B cell (primary cell): Measurements from ENCODE around the gene RNF38. TPM values are rescaled to one million over a fixed set of nuclear protein-coding genes. Genes with fewer than 3 reads are reported as not detected.
"Not testable (repeated sequence)": the region's sequence is repeated elsewhere in the genome, so short reads cannot be mapped to it uniquely, and the experiment has no call there.

Source experiments
- ATAC-seq: fragments of 200-7000 bp; cut with Tn5 transposase; one replicate; pipeline ENCODE4 v1.10.0; 2021; ENCODE audit warnings: low read depth, mild to moderate bottlenecking, moderate number of reproducible peaks, moderate library complexity
- CTCF ChIA-PET: fragments of 350-600 bp; sonication (Branson Sonifier 250); formaldehyde crosslinking; loops from one replicate; lab custom pipeline; 2021; ENCODE audit warnings: antibody characterized with exemption, inconsistent platforms; lab: Charles Lee
- POLR2A ChIA-PET: fragments of 350-600 bp; sonication (Branson Sonifier 250); formaldehyde crosslinking; loops from one replicate; lab custom pipeline; 2021; ENCODE audit warnings: antibody characterized with exemption; lab: Charles Lee
- DNase-seq: peaks from one replicate; pipeline ENCODE4 v3.0.0; 2013
- H2AFZ ChIP-seq: 2 replicates; pipeline ENCODE4 v1.6.1; 2012; ENCODE audit warnings: mild to moderate bottlenecking, low read depth, low read length; ENCODE audit not compliant: insufficient read depth, poor library complexity, severe bottlenecking
- H3K27ac ChIP-seq, 2 donors: 1 replicate in 1 of 2; 2 replicates in 1 of 2; pipeline ENCODE4 v1.5.1; 2012 to 2013; ENCODE audit warnings: low read length in 2 of 2, mild to moderate bottlenecking in 2 of 2, moderate library complexity in 1 of 2
- H3K27me3 ChIP-seq, 4 experiments: fragments of 200-600 bp in 1 of 4; sonication (generic) in 1 of 4; replicated peaks in 1 of 4; 1 replicate in 2 of 4; 2 replicates in 2 of 4; pipeline versions ENCODE4 v1.6.1 to v1.7.0; 2013 to 2016; ENCODE audit warnings: low read length in 3 of 4, mild to moderate bottlenecking in 2 of 4, mixed read lengths in 1 of 4, moderate library complexity in 1 of 4; ENCODE audit not compliant: insufficient read depth in 4 of 4, control insufficient read depth in 3 of 4; ENCODE audit errors: control extremely low read depth in 1 of 4
- H3K36me3 ChIP-seq, 2 experiments: replicated peaks in 1 of 2; 1 replicate in 1 of 2; 2 replicates in 1 of 2; pipeline versions ENCODE4 v1.6.1 to v1.7.1; 2013; ENCODE audit warnings: low read length in 1 of 2; ENCODE audit not compliant: insufficient read depth in 2 of 2, control insufficient read depth in 1 of 2; ENCODE audit errors: control extremely low read depth in 1 of 2, extremely low read depth in 1 of 2
- H3K4me1 ChIP-seq, 2 donors: fragments of 200-600 bp in 1 of 2; sonication (generic) in 1 of 2; 1 replicate in 1 of 2; 2 replicates in 1 of 2; pipeline versions ENCODE4 v1.5.1 to v1.6.1; 2013 to 2017; ENCODE audit warnings: low read length in 2 of 2; ENCODE audit not compliant: control insufficient read depth in 2 of 2, insufficient read depth in 2 of 2
- H3K4me2 ChIP-seq: replicated peaks from 2 replicates; pipeline ENCODE3; 2012; ENCODE audit warnings: mild to moderate bottlenecking, low read depth, low read length; ENCODE audit not compliant: poor library complexity, severe bottlenecking
- H3K4me3 ChIP-seq, 5 experiments: fragments of 200-600 bp in 1 of 5; sonication (generic) in 1 of 5; 1 replicate in 3 of 5; 2 replicates in 2 of 5; pipeline versions ENCODE4 v1.5.1 to v1.7.0; 2011 to 2016; ENCODE audit warnings: low read length in 4 of 5, mild to moderate bottlenecking in 4 of 5, low read depth in 2 of 5, control low read depth in 1 of 5, moderate library complexity in 1 of 5; ENCODE audit not compliant: insufficient read depth in 1 of 5; ENCODE audit errors: control extremely low read depth in 1 of 5, extremely low read depth in 1 of 5
- H3K79me2 ChIP-seq: fragments of 200-600 bp; sonication (generic); one replicate; pipeline ENCODE4 v1.6.0; 2016; ENCODE audit warnings: low read length; ENCODE audit not compliant: control insufficient read depth, insufficient read depth
- H3K9ac ChIP-seq: fragments of 200-600 bp; sonication (generic); 2 replicates; pipeline ENCODE4 v1.6.1; 2017; ENCODE audit warnings: mild to moderate bottlenecking, low read length, moderate library complexity
- H3K9me3 ChIP-seq, 3 donors: one replicate each; pipeline versions ENCODE4 v1.6.1 to v1.7.1; 2013; ENCODE audit warnings: low read length in 2 of 3; ENCODE audit not compliant: control insufficient read depth in 2 of 3, insufficient read depth in 1 of 3; ENCODE audit errors: control extremely low read depth in 1 of 3
- H4K20me1 ChIP-seq: 2 replicates; pipeline ENCODE4 v1.6.0; 2012; ENCODE audit warnings: mild to moderate bottlenecking, low read length; ENCODE audit not compliant: insufficient read depth, control insufficient read depth, poor library complexity, severe bottlenecking
- H3K27ac Mint-ChIP-seq: one replicate; pipeline ENCODE4 v1.8.0; 2021; ENCODE audit warnings: mixed read lengths
- H3K27me3 Mint-ChIP-seq: one replicate; pipeline ENCODE4 v1.8.0; 2021; ENCODE audit warnings: mixed read lengths
- H3K4me1 Mint-ChIP-seq: one replicate; pipeline ENCODE4 v1.8.0; 2021; ENCODE audit warnings: mixed read lengths
- H3K4me3 Mint-ChIP-seq: one replicate; pipeline ENCODE4 v1.8.0; 2021; ENCODE audit warnings: mixed read lengths
- H3K9me3 Mint-ChIP-seq: one replicate; pipeline ENCODE4 v1.8.0; 2022; ENCODE audit warnings: mixed read lengths; ENCODE audit not compliant: insufficient read depth
- CTCF ChIP-seq: fragments of 200-600 bp; IDR thresholded peaks from one replicate; pipeline ENCODE4 v1.8.0; 2022; ENCODE audit warnings: antibody characterized with exemption, mild to moderate bottlenecking
- EZH2 ChIP-seq: IDR thresholded peaks from 2 replicates; pipeline ENCODE4 v1.6.1; 2012; ENCODE audit warnings: borderline replicate concordance, low read depth, mild to moderate bottlenecking, moderate library complexity, low read length; ENCODE audit not compliant: insufficient read depth, poor library complexity, severe bottlenecking
- WGBS: methylation state at CpG from one replicate; pipeline ENCODE4 v1.1.5; 2013; ENCODE audit warnings: missing lambda C conversion rate; ENCODE audit not compliant: insufficient coverage; 5-methylcytosine and 5-hydroxymethylcytosine counted together
- intact Hi-C: fragments of 100-400 bp; cut with micrococcal nuclease; formaldehyde crosslinking; loops from one replicate; pipeline ENCODE4 v1.10.0; 2022
- polyA plus RNA-seq: library from polyadenylated mRNA; depleted of rRNA; stranded (reverse); fragments of >200 nt; gene quantifications from 2 replicates; pipeline ENCODE4 v1.2.3, GENCODE V29; 2012
- total RNA-seq, 2 donors: library from RNA; stranded (reverse); fragments of 120-200 nt in 1 of 2; gene quantifications; 1 replicate in 1 of 2; 2 replicates in 1 of 2; pipeline versions ENCODE4 v1.2.3 to v1.2.4, GENCODE V29; 2013 to 2022

Gene RNF38
- total and polyA plus RNA-seq, 2 donors (not counting 1 experiment from before 2014, with no cell fraction given): 25.2 to 81.6 TPM

- Histone ChIP-seq H3K4me3 (no peak overlapping the region), H3K9ac (no peak overlapping the region), H3K9me3 (no peaks in the 10 kb centered on the region), H2AFZ (no peak overlapping the region), H3K36me3 (peaks cover 5 to 19% of the 10 kb centered on the region in 2 experiments), H3K27me3 (no peaks in the 10 kb centered on the region), H4K20me1 (peaks cover 18% of the 10 kb centered on the region), H3K4me1 (no peaks in the 10 kb centered on the region), H3K79me2 (peaks cover 47% of the 10 kb centered on the region), H3K4me2 (no peak overlapping the region), H3K27ac (no peak overlapping the region)
- Mint-ChIP-seq H3K27me3 (no peaks in the 10 kb centered on the region), H3K9me3 (no peaks in the 10 kb centered on the region), H3K27ac (no peak overlapping the region), H3K4me1 (peaks cover 4% of the 10 kb centered on the region), H3K4me3 (no peak overlapping the region)
- no peak for DNase-seq
- no peak for TF ChIP-seq CTCF
- no peak for TF ChIP-seq EZH2
- ChIA-PET CTCF (interaction anchor here (0.8 to 3.5 kb wide), 4 partner anchors 9 to 140 kb away, joined by 4 to 19 read pairs (median 6); no protein-coding TSS in a partner anchor), POLR2A (no interaction called here)
- WGBS: 100% methylated on average over 4 of the region's 9 CpGs
- no peak for ATAC-seq
- intact Hi-C loops: no loop called here
Measured at GRCh38 chr9:36416890-36417289, 16.8 kb upstream of the RNF38 start.

- ChIA-PET CTCF (interaction anchor here (0.7 to 3.5 kb wide), 4 partner anchors 8 to 150 kb away, joined by 3 to 19 read pairs (median 4); no protein-coding TSS in a partner anchor), POLR2A (no interaction called here)
- H3K27ac ChIP-seq: no peak overlapping the region
- no peaks in the 10 kb centered on the region for H3K27me3 ChIP-seq
- H3K4me1 Mint-ChIP-seq: peaks cover 4% of the 10 kb centered on the region
- ATAC-seq (no peak), DNase-seq (no peak)
- WGBS: 92% methylated on average over 7 of the region's 11 CpGs
- peaks cover 15% of the 10 kb centered on the region for H4K20me1 ChIP-seq
- H3K79me2 ChIP-seq: peaks cover 42% of the 10 kb centered on the region
- no peaks in the 10 kb centered on the region for H3K27me3 Mint-ChIP-seq
- intact Hi-C loops: no loop called here
- no peaks in the 10 kb centered on the region for H3K4me1 ChIP-seq
- no peaks in the 10 kb centered on the region for H3K9me3 ChIP-seq
- no peak overlapping the region for H3K27ac Mint-ChIP-seq
- no peak overlapping the region for H3K4me2 ChIP-seq
- H2AFZ ChIP-seq: no peak overlapping the region
- H3K36me3 ChIP-seq: peaks cover 2 to 15% of the 10 kb centered on the region in 2 experiments
- H3K4me3 ChIP-seq: no peak overlapping the region
- TF ChIP-seq CTCF (no peak), EZH2 (no peak)
- H3K4me3 Mint-ChIP-seq: no peak overlapping the region
- H3K9ac ChIP-seq: no peak overlapping the region
- H3K9me3 Mint-ChIP-seq: no peaks in the 10 kb centered on the region
Measured at GRCh38 chr9:36415822-36416525, 15.9 kb upstream of the RNF38 start.

- ATAC-seq, H3K9me3 Mint-ChIP-seq, H3K4me3 ChIP-seq, intact Hi-C loops, H3K27me3 ChIP-seq, DNase-seq, H3K27me3 Mint-ChIP-seq, H3K4me1 ChIP-seq, H2AFZ ChIP-seq, H3K36me3 ChIP-seq, H3K4me2 ChIP-seq, H3K4me3 Mint-ChIP-seq, H3K27ac Mint-ChIP-seq, H3K9me3 ChIP-seq, POLR2A ChIA-PET, H3K27ac ChIP-seq, H3K9ac ChIP-seq: not testable (repeated sequence)
- 97% methylated on average over 2 of the region's 3 CpGs for WGBS
- CTCF ChIA-PET: interaction anchor here (0.6 to 0.7 kb wide), 3 partner anchors 61 to 435 kb away, joined by 4 read pairs; no protein-coding TSS in a partner anchor
- H3K4me1 Mint-ChIP-seq: peaks cover 11% of the 10 kb centered on the region
- Histone ChIP-seq H4K20me1 (peaks cover 13% of the 10 kb centered on the region), H3K79me2 (peaks cover 29% of the 10 kb centered on the region)
Measured at GRCh38 chr9:36411410-36411809, 11.3 kb upstream of the RNF38 start.
